ENCODE measurements around the gene PPP6R3.
"Not testable (repeated sequence)": the region's sequence is repeated elsewhere in the genome, so short reads cannot be mapped to it uniquely, and the experiment has no call there.

- not testable (repeated sequence) for TF ChIP-seq ZFP3 (CRISPR knock-in tag; IDR thresholded peaks at IDR 0.05); ZNF565 (CRISPR knock-in tag; conservative IDR thresholded peaks at IDR 0.05; ENCODE audit: low read depth)
- TF ChIP-seq, protein P1, sequence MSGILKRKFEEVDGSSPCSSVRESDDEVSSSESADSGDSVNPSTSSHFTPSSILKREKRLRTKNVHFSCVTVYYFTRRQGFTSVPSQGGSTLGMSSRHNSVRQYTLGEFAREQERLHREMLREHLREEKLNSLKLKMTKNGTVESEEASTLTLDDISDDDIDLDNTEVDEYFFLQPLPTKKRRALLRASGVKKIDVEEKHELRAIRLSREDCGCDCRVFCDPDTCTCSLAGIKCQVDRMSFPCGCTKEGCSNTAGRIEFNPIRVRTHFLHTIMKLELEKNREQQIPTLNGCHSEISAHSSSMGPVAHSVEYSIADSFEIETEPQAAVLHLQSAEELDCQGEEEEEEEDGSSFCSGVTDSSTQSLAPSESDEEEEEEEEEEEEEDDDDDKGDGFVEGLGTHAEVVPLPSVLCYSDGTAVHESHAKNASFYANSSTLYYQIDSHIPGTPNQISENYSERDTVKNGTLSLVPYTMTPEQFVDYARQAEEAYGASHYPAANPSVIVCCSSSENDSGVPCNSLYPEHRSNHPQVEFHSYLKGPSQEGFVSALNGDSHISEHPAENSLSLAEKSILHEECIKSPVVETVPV (CRISPR knock-in tag; IDR thresholded peaks at IDR 0.05), result not testable (repeated sequence)
These were observed 168.3 kb downstream of the PPP6R3 start for GRCh38 chr11:68628837-68629236.
